Heart left ventricle (tissue), 16 donors: ENCODE data around the gene TPD52L1. TPM values are rescaled to one million over a fixed set of nuclear protein-coding genes. Genes with fewer than 3 reads are reported as not detected.

Source experiments
- ATAC-seq, 4 donors: fragments of 200-7000 bp; cut with Tn5 transposase; one replicate each; pipeline ENCODE4 v1.9.1; 2020 to 2022; ENCODE audit warnings: moderate library complexity in 4 of 4, mild to moderate bottlenecking in 3 of 4, moderate number of reproducible peaks in 1 of 4
- DNase-seq, 5 donors: peaks; one replicate each; pipeline ENCODE4 v3.0.0-alpha.2; 2020
- H3K27ac ChIP-seq, 12 donors: fragments of 200-600 bp; sonication (generic) in 4 of 12; one replicate each; pipeline versions ENCODE4 v1.5.0 to v1.8.0; 2016 to 2022; ENCODE audit warnings: mild to moderate bottlenecking in 2 of 12
- H3K27me3 ChIP-seq, 9 donors: fragments of 200-600 bp; sonication (generic) in 2 of 9; one replicate each; pipeline versions ENCODE4 v1.5.1 to v1.8.0; 2016 to 2022; ENCODE audit warnings: mild to moderate bottlenecking in 3 of 9
- H3K36me3 ChIP-seq, 9 donors: fragments of 200-600 bp; sonication (generic) in 2 of 9; one replicate each; pipeline versions ENCODE4 v1.5.0 to v1.8.0; 2018 to 2022; ENCODE audit warnings: mild to moderate bottlenecking in 2 of 9
- H3K4me1 ChIP-seq, 12 donors: fragments of 200-600 bp; sonication (generic) in 4 of 12; one replicate each; pipeline versions ENCODE4 v1.5.0 to v1.8.0; 2016 to 2022; ENCODE audit warnings: mild to moderate bottlenecking in 3 of 12
- H3K4me3 ChIP-seq, 12 donors: fragments of 200-600 bp; sonication (generic) in 4 of 12; one replicate each; pipeline versions ENCODE4 v1.5.0 to v1.8.0; 2017 to 2022; ENCODE audit warnings: mild to moderate bottlenecking in 9 of 12, moderate library complexity in 4 of 12
- H3K9me3 ChIP-seq, 12 donors: fragments of 200-600 bp; sonication (generic) in 4 of 12; one replicate each; pipeline versions ENCODE4 v1.5.0 to v1.8.0; 2016 to 2022; ENCODE audit warnings: mild to moderate bottlenecking in 1 of 12
- POLR2A ChIP-seq, 2 donors: fragments of 450-650 bp; IDR thresholded peaks; one replicate each; pipeline ENCODE4 v1.6.1; 2017; ENCODE audit warnings: antibody characterized with exemption in 2 of 2, mild to moderate bottlenecking in 2 of 2, moderate library complexity in 2 of 2
- WGBS, 4 donors: extraction: QIAGEN DNeasy Blood & Tissue Kit in 2 of 4; methylation state at CpG; one replicate each; pipeline versions ENCODE4 v1.1.5 to v1.1.7; 2013 to 2018; 5-methylcytosine and 5-hydroxymethylcytosine counted together
- intact Hi-C, 10 donors: fragments of 100-400 bp; cut with DNase I; formaldehyde crosslinking; loops; one replicate each; pipeline versions ENCODE4 v1.11.1 to v1.14.2; 2022
- polyA plus RNA-seq, 2 donors: library from polyadenylated mRNA; stranded (reverse); fragments of 200-250 nt; gene quantifications; one replicate each; pipeline ENCODE4 v1.2.3, GENCODE V29; 2013
- total RNA-seq, 9 donors: library from RNA; depleted of rRNA in 2 of 9; stranded (reverse); fragments of >200 nt in 2 of 9; fragmentation: NEBNext Ultra II Directional in 3 of 9; extraction: Animal tissue kit (Norgen Biotek cat#: 25700) in 3 of 9; gene quantifications; one replicate each; pipeline versions ENCODE4 v1.1.0 to v1.2.4, GENCODE V29; 2016 to 2023
- TF ChIP-seq, protein P1 (sequence below), 12 donors: fragments of 200-600 bp; sonication (generic) in 4 of 12; IDR thresholded peaks; one replicate each; pipeline versions ENCODE4 v1.5.0 to v1.8.0; 2018 to 2022; ENCODE audit warnings: antibody characterized with exemption in 12 of 12, mild to moderate bottlenecking in 5 of 12
- donor health status: ischemic (EF 13 %, LVEDD 7.1; RV severe dilation, severe dysfunction).
- donor health status: healthy with polysubstance abuse.
- donor health status: DM: no; HTN: yes; CAD: no.
- donor health status: DM: no; HTN: no; CAD: no.
- donor health status: ischemic (EF 25% LVEDD 6.9; RV normal size, moderate dysfunction).
- donor health status: ischemic (EF 25% LVEDD 5.7; RV mildly dilated, moderate dysfunction).
- donor health status: healthy.
- donor health status: DM: yes; HTN: yes; CAD: no.
- donor health status: ischemic (EF 35%, LVEDD 5.7; RV mildly dilated, moderate dysfunction).
- donor health status: nonischemic (EF 11% LVEDD 7.7; RV severe dilation, severe dysfunction).
- donor health status: DM: yes; HTN: yes; CAD: no.
- donor health status: PGD.
- donor health status: ischemic (EF 29% LVEDD 5.4; RV normal size, mild dysfunction).
- donor health status: nonischemic (EF 23%, LVEDD 6.1; RV moderate dilation, normal function).

The TPD52L1 gene
- total and polyA plus RNA-seq, 11 donors: 13.0 to 146 (median 69.2) TPM

DNA sequence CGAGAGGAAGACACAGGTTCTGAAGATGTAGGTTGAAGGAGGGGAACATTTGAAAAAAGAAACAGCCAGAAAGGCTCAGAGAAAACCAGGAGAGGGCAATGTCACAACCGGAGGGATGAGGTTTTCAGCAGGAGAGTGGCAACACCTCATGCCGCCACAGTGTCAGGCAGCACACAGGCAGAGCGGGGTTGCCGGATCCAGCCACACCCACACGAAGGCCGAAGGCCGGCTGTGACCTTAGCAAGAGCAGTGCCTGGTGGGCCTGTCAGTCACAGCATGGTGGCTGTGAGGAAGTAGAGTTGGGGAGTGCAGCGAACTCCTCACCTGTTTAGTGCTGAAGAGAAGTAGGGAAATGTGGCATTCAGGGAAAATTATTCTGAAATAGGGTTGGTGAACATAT lies 134.1 kb downstream of the TPD52L1 start:
- Histone ChIP-seq H3K36me3 (peaks cover 0 to 62% (median 49%) of the 10 kb centered on the region in 9 donors), H3K4me3 (no peak overlapping the region), H3K9me3 (peaks cover 0 to 21% (median 0%) of the 10 kb centered on the region in 12 donors), H3K27ac (no peak overlapping the region), H3K27me3 (no peaks in the 10 kb centered on the region), H3K4me1 (peaks cover 0 to 7% (median 0%) of the 10 kb centered on the region in 12 donors)
- intact Hi-C loops: no loop called here
- ATAC-seq: no peak
- TF ChIP-seq POLR2A (IDR thresholded peaks at IDR 0.05): no peak
- TF ChIP-seq, protein P1, sequence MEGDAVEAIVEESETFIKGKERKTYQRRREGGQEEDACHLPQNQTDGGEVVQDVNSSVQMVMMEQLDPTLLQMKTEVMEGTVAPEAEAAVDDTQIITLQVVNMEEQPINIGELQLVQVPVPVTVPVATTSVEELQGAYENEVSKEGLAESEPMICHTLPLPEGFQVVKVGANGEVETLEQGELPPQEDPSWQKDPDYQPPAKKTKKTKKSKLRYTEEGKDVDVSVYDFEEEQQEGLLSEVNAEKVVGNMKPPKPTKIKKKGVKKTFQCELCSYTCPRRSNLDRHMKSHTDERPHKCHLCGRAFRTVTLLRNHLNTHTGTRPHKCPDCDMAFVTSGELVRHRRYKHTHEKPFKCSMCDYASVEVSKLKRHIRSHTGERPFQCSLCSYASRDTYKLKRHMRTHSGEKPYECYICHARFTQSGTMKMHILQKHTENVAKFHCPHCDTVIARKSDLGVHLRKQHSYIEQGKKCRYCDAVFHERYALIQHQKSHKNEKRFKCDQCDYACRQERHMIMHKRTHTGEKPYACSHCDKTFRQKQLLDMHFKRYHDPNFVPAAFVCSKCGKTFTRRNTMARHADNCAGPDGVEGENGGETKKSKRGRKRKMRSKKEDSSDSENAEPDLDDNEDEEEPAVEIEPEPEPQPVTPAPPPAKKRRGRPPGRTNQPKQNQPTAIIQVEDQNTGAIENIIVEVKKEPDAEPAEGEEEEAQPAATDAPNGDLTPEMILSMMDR (IDR thresholded peaks at IDR 0.05): no peak
- WGBS, 4 donors: 90 to 93% (median 92%) methylated on average over 9 of the region's 9 CpGs
- DNase-seq: no peak

DNA sequence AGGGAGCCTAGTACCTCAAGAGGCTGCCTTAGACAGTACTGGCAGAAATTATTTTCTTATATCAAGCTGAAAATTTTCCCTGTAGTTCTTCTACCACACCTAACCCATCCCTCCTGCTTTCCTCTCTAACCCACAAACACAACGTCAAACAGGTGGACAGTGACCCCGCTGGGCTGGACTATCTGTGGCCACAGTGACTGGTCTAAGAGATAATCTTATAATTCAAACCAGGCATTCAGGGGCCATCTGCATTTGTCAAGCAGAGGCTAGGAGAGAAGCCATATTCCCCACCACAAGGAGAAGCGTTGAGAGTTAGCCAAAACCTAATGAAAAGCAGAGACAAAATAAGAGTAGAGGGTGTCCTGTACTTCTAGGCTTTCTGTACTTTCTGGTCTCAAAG lies 140.0 kb downstream of the TPD52L1 start:
- Histone ChIP-seq H3K9me3 (no peaks in the 10 kb centered on the region), H3K4me3 (no peak overlapping the region), H3K27me3 (no peaks in the 10 kb centered on the region), H3K36me3 (peaks cover 0 to 87% (median 68%) of the 10 kb centered on the region in 9 donors), H3K4me1 (peaks cover 0 to 44% (median 16%) of the 10 kb centered on the region in 12 donors), H3K27ac (no peak overlapping the region)
- TF ChIP-seq, protein P1 (IDR thresholded peaks at IDR 0.05): no peak
- no peak for TF ChIP-seq POLR2A (IDR thresholded peaks at IDR 0.05)
- 75 to 91% (median 86%) methylated on average over 3 of the region's 3 CpGs for WGBS, 4 donors
- ATAC-seq (no peak), DNase-seq (no peak)
- intact Hi-C loops: loop anchor here in 2 of 10 donors (10.0 kb wide), 2 partner anchors 409 to 419 kb away; no protein-coding TSS in a partner anchor

DNA sequence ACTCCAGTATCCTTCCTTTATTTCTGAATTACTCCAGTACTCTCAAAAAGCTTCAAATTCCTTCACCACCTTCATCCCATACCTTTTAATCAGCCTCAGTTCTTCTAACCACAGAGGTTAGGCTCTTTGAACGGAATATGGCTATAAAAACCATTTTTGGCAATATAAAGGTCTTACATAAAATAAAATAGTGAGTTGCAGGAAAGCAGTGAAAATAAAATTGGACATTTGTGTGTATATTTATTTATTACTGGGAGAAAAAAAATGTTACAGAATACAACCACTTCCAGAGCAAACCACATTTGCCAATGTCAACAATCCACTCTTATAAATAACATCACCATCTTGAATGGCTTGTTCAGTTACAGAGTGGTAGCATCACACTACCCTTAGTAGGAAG lies 140.5 kb downstream of the TPD52L1 start:
- WGBS, 4 donors: 85 to 97% (median 92%) methylated on average over 1 of the region's 1 CpG
- no peak overlapping the region for H3K4me3 ChIP-seq
- no peaks in the 10 kb centered on the region for H3K9me3 ChIP-seq
- no peak overlapping the region for H3K27ac ChIP-seq
- intact Hi-C loops: loop anchor here in 2 of 10 donors (10.0 kb wide), 2 partner anchors 409 to 419 kb away; no protein-coding TSS in a partner anchor
- peaks cover 0 to 44% (median 19%) of the 10 kb centered on the region in 12 donors for H3K4me1 ChIP-seq
- H3K27me3 ChIP-seq: no peaks in the 10 kb centered on the region
- H3K36me3 ChIP-seq: peaks cover 0 to 92% (median 73%) of the 10 kb centered on the region in 9 donors
- no peak for TF ChIP-seq POLR2A (IDR thresholded peaks at IDR 0.05)
- TF ChIP-seq, protein P1 (IDR thresholded peaks at IDR 0.05): no peak
- ATAC-seq (no peak), DNase-seq (no peak)

DNA sequence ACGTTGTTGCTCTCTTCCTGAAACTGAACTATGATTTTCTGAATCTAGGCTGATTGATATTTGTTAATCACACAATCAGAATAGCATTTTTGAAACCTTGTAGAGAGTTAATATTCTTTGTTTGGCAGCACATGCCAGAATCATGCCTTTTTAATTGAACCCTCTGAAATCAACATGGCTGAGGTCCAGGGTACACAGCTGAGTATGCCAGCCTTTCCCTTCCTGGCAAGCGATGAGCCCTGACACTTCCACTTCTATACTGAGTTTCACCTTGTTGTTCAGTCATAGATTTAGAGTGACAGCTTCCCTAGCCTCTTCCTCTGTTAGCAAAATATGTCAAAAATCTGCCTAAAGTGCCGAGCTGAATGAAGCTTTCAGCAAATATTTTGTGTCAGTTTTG lies 141.4 kb downstream of the TPD52L1 start:
- H3K9me3 ChIP-seq: no peaks in the 10 kb centered on the region
- ATAC-seq (peak; percentile 82 to 89 (median 86)), DNase-seq (peak in 2 of 5 donors; percentile 37 to 53)
- TF ChIP-seq, protein P1 (IDR thresholded peaks at IDR 0.05): no peak
- no peak overlapping the region for H3K4me3 ChIP-seq
- H3K36me3 ChIP-seq: peaks cover 0 to 95% (median 77%) of the 10 kb centered on the region in 9 donors
- peaks cover 0 to 53% (median 27%) of the 10 kb centered on the region in 12 donors for H3K4me1 ChIP-seq
- H3K27me3 ChIP-seq: no peaks in the 10 kb centered on the region
- intact Hi-C loops: loop anchor here in 5 of 10 donors (5.0 to 10.0 kb wide), 4 partner anchors 103 to 420 kb away; partner anchors contain the start of gene TPD52L1 (in 2 of the 5)
- peak overlapping the region in 10 of 12 donors; percentile 40 to 71 (median 60) for H3K27ac ChIP-seq
- 51 to 66% (median 62%) methylated on average over 3 of the region's 3 CpGs for WGBS, 4 donors
